K562 (cell line): ENCODE results near the gene KRT76. TPM values are rescaled to one million over a fixed set of nuclear protein-coding genes. Genes with fewer than 3 reads are reported as not detected.

Experiments used
- ATAC-seq: fragments of 200-7000 bp; cut with Tn5 transposase; 3 replicates; pipeline ENCODE4 v1.9.1; 2020; ENCODE audit warnings: moderate library complexity
- BruUV-seq: library from RNA; stranded (reverse); fragments of 400-500 nt; replicated peaks from 2 replicates; lab custom pipeline; 2021; lab: Mats Ljungman, UMichigan
- CTCF ChIA-PET: fragments of 300-600 bp; formaldehyde crosslinking; extraction: SDS; loops from one replicate; lab custom pipeline; 2021; ENCODE audit warnings: low intra/inter-chr PET ratio; lab: Yijun Ruan, JAX
- POLR2A ChIA-PET: fragments of 300-600, 350-650 bp; sonication (Branson Sonifier 250); formaldehyde crosslinking; extraction: SDS; loops from one replicate; lab custom pipeline; 2021; ENCODE audit warnings: antibody characterized with exemption, inconsistent platforms; lab: Yijun Ruan, JAX
- DNase-seq, 4 experiments: peaks; one replicate each; pipeline versions ENCODE4 v3.0.0 to v3.0.0-alpha.2; 2011 to 2018; ENCODE audit warnings: low spot score in 3 of 4, mixed read lengths in 3 of 4; ENCODE audit errors: extremely low read depth in 1 of 4
- FAIRE-seq: peaks from 2 replicates; lab custom pipeline; 2011; peaks lifted over from hg19 to GRCh38; lab: Jason Lieb, UNC
- H2AFZ ChIP-seq: 2 replicates; pipeline ENCODE4 v1.6.0; 2011; ENCODE audit warnings: low read depth, low read length, control low read depth, inconsistent platforms
- H3K27ac ChIP-seq: fragments of 200-600 bp; 3 replicates; pipeline ENCODE4 v1.8.0; 2011; ENCODE audit warnings: low read depth, mild to moderate bottlenecking, control low read depth, inconsistent platforms, low read length, moderate library complexity, mixed read lengths; ENCODE audit errors: extremely low read depth
- H3K27me3 ChIP-seq, 2 experiments: fragments of 300-600 bp in 1 of 2; 2 replicates in 1 of 2; 3 replicates in 1 of 2; pipeline versions ENCODE4 v1.6.0 to v1.8.0; 2011; ENCODE audit warnings: inconsistent platforms in 2 of 2, low read length in 2 of 2, mild to moderate bottlenecking in 1 of 2, mixed read lengths in 1 of 2, moderate library complexity in 1 of 2; ENCODE audit not compliant: control insufficient read depth in 2 of 2, insufficient read depth in 2 of 2
- H3K36me3 ChIP-seq: fragments of 300-600 bp; 3 replicates; pipeline ENCODE4 v1.8.0; 2011; ENCODE audit warnings: mild to moderate bottlenecking, low read length, inconsistent platforms; ENCODE audit not compliant: control insufficient read depth, insufficient read depth
- H3K4me1 ChIP-seq, 2 experiments: fragments of 200-600 bp in 1 of 2; replicated peaks in 1 of 2; 2 replicates in 1 of 2; 3 replicates in 1 of 2; pipeline versions ENCODE4 v1.5.1 to v1.8.0; 2011; ENCODE audit warnings: inconsistent platforms in 2 of 2, low read length in 2 of 2, mild to moderate bottlenecking in 1 of 2, mixed read lengths in 1 of 2, moderate library complexity in 1 of 2; ENCODE audit not compliant: control insufficient read depth in 2 of 2, insufficient read depth in 2 of 2
- H3K4me2 ChIP-seq: 2 replicates; pipeline ENCODE4 v1.6.1; 2011; ENCODE audit warnings: low read length, control low read depth, inconsistent platforms, mixed read lengths; ENCODE audit not compliant: insufficient read depth
- H3K4me3 ChIP-seq: fragments of 200-600 bp; sonication (generic), shearing (Covaris generic); 2 replicates; pipeline ENCODE4 v1.5.1; 2016; ENCODE audit warnings: control low read depth, inconsistent platforms
- H3K79me2 ChIP-seq: fragments of 200-600 bp; 3 replicates; pipeline ENCODE4 v1.8.0; 2011; ENCODE audit warnings: low read length, inconsistent platforms; ENCODE audit not compliant: control insufficient read depth, insufficient read depth
- H3K9ac ChIP-seq, 2 experiments: 2 replicates each; pipeline versions ENCODE4 v1.6.0 to v1.6.1; 2011; ENCODE audit warnings: low read depth in 2 of 2, low read length in 2 of 2, control low read depth in 1 of 2, inconsistent platforms in 1 of 2, mild to moderate bottlenecking in 1 of 2, mixed read lengths in 1 of 2; ENCODE audit not compliant: insufficient read depth in 1 of 2
- H3K9me1 ChIP-seq: one replicate; pipeline ENCODE4 v1.6.0; 2011; ENCODE audit warnings: inconsistent platforms, mild to moderate bottlenecking, low read length, moderate library complexity; ENCODE audit not compliant: control insufficient read depth, insufficient read depth
- H3K9me3 ChIP-seq: replicated peaks from 2 replicates; pipeline ENCODE4 v1.5.1; 2011; ENCODE audit warnings: low read depth, low read length, inconsistent platforms; ENCODE audit not compliant: control insufficient read depth, insufficient read depth
- H4K20me1 ChIP-seq: replicated peaks from 2 replicates; pipeline ENCODE4 v1.6.1; 2011; ENCODE audit warnings: low read length, inconsistent platforms, mixed read lengths; ENCODE audit not compliant: control insufficient read depth, insufficient read depth
- ARID3B ChIP-seq: fragments of 250-450 bp; sonication (Bioruptor Pico); IDR thresholded peaks from 2 replicates; pipeline ENCODE4 v1.4.0; 2020; ENCODE audit warnings: borderline replicate concordance
- CXXC5 ChIP-seq: fragments of 250-450 bp; sonication (Bioruptor Pico); IDR thresholded peaks from 2 replicates; pipeline ENCODE4 v1.8.0; 2022; ENCODE audit warnings: inconsistent platforms, mild to moderate bottlenecking, moderate library complexity
- FOXK2 ChIP-seq, 2 experiments: fragments of 450-650 bp; IDR thresholded peaks in 1 of 2; conservative IDR thresholded peaks in 1 of 2; 2 replicates each; pipeline ENCODE4 v1.6.1; 2016; ENCODE audit warnings: low read depth in 2 of 2, mild to moderate bottlenecking in 1 of 2
- GABPB1 ChIP-seq: sonication (generic); formaldehyde crosslinking; IDR thresholded peaks from 2 replicates; pipeline ENCODE4 v1.8.0; 2022; ENCODE audit warnings: mild to moderate bottlenecking, missing genetic modification reagents
- HNRNPL ChIP-seq: fragments of 200-400 bp; formaldehyde crosslinking; IDR thresholded peaks from 2 replicates; pipeline ENCODE4 v1.6.1; 2017; ENCODE audit warnings: low read depth, mild to moderate bottlenecking, low read length
- SAFB ChIP-seq: fragments of 200-400 bp; formaldehyde crosslinking; IDR thresholded peaks from 2 replicates; pipeline ENCODE4 v1.6.1; 2017; ENCODE audit warnings: low read depth, low read length, borderline replicate concordance
- STAG1 ChIP-seq: sonication (generic); formaldehyde crosslinking; IDR thresholded peaks from 2 replicates; pipeline ENCODE4 v1.5.0; 2020; ENCODE audit warnings: missing genetic modification reagents, borderline replicate concordance
- THAP12 ChIP-seq: fragments of 250-450 bp; sonication (Bioruptor Pico); IDR thresholded peaks from 2 replicates; pipeline ENCODE4 v1.9.0; 2021; ENCODE audit warnings: mild to moderate bottlenecking, inconsistent platforms
- WGBS: fragments of 100-300 bp; shearing (Covaris generic); methylation state at CpG from one replicate; pipeline ENCODE4 v1.1.6; 2016; ENCODE audit warnings: low coverage, mixed read lengths; ENCODE audit not compliant: insufficient coverage; ENCODE audit errors: missing lambda C conversion rate; 5-methylcytosine and 5-hydroxymethylcytosine counted together
- in situ Hi-C: fragments of 300-500 bp; cut with MboI; formaldehyde crosslinking; loops from 4 replicates; pipeline ENCODE4 v1.15.0; 2018; ENCODE audit warnings: inconsistent platforms, mixed read lengths
- intact Hi-C: fragments of 100-400 bp; cut with micrococcal nuclease; formaldehyde crosslinking; loops from 2 replicates; pipeline ENCODE4 v1.14.2; 2022
- polyA plus RNA-seq, 8 experiments: library from polyadenylated mRNA; depleted of rRNA in 4 of 8; stranded (reverse) in 5 of 8; unstranded in 3 of 8; fragments of >200 nt; fragmentation: Nextera tagmentation in 2 of 8; fragmentation: Illumina TruSeq in 1 of 8; extraction: Ambion mirVana in 2 of 8; extraction: Trizol in 1 of 8; gene quantifications; 2 replicates each; pipeline versions ENCODE4 v1.2.1 to v1.2.3, GENCODE V29; 2011 to 2014; ENCODE audit warnings: inconsistent platforms in 1 of 8, missing spikeins in 1 of 8
- total RNA-seq, 7 experiments: library from RNA; depleted of rRNA in 6 of 7; stranded (reverse); fragments of >200 nt in 6 of 7; fragmentation: Illumina TruSeq in 2 of 7; extraction: Trizol in 2 of 7; gene quantifications; 2 replicates each; pipeline versions ENCODE4 v1.2.1 to v1.2.3, GENCODE V29; 2011 to 2021; ENCODE audit warnings: low replicate concordance in 1 of 7

The KRT76 gene
- total and polyA plus RNA-seq, 9 of the 15 experiments (the other 6 are each of a cell fraction or from before 2014, with no cell fraction given): not detected

DNA sequence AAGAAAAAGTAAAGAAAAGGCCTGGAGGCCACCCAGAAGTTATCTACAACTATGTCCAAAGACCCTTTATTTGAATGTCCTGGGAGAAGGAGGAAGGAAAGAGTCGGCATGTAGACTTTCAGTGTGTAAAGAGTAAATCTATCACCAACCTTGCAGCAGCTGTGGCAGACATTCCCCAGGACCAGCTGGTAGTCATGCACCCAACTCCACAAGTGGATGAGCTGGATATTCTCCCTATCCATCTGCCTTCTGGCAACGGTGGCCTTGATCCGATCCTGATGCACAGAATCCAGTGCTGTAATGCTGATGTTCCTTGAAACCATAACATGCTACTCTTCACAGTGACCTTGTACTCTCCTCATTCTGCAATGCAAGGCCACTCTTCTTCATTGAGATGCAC, 27.3 kb downstream of the KRT76 start:
- ATAC-seq: no peak
- H3K4me2 ChIP-seq: no peak overlapping the region
- no peak overlapping the region for H3K4me3 ChIP-seq
- intact Hi-C loops: no loop called here
- ChIA-PET POLR2A (interaction anchor here (1.2 to 1.3 kb wide), 2 partner anchors 13 to 27 kb away, joined by 3 to 4 read pairs; partner anchors contain the start of gene KRT76), CTCF (no interaction called here)
- in situ Hi-C loops: no loop called here
- TF ChIP-seq SAFB: no peak
- no peak for TF ChIP-seq FOXK2 (conservative IDR thresholded peaks at IDR 0.05 in 1 of 2, IDR thresholded peaks at IDR 0.05 in 1 of 2; ENCODE audit: low read depth in 2 of 2)
- TF ChIP-seq CXXC5 (CRISPR knock-in tag): no peak
- no peak for TF ChIP-seq ARID3B (CRISPR knock-in tag)
- no peak for TF ChIP-seq HNRNPL
- no peak for TF ChIP-seq THAP12 (CRISPR knock-in tag)
- no peak for TF ChIP-seq STAG1 (CRISPR knock-in tag)
- TF ChIP-seq GABPB1 (CRISPR knock-in tag): no peak
- no peaks in the 10 kb centered on the region for H3K9me1 ChIP-seq
- H3K9me3 ChIP-seq: no peaks in the 10 kb centered on the region
- no peaks in the 10 kb centered on the region for H3K4me1 ChIP-seq
- WGBS: 0% methylated on average over 3 of the region's 3 CpGs
- no peak overlapping the region for H3K9ac ChIP-seq
- no peaks in the 10 kb centered on the region for H3K36me3 ChIP-seq
- H3K27me3 ChIP-seq: peaks cover 2 to 21% of the 10 kb centered on the region in 2 experiments; a peak in 3 of 5 replicates
- no peak overlapping the region for H2AFZ ChIP-seq
- no TSS peak for BruUV-seq
- no peaks in the 10 kb centered on the region for H3K79me2 ChIP-seq
- H4K20me1 ChIP-seq: no peaks in the 10 kb centered on the region
- no peak for FAIRE-seq
- no peak for DNase-seq
- H3K27ac ChIP-seq: no peak overlapping the region
